ENCODE data around the gene IAPP.

Gene IAPP

GRCh38 chr12:21336656-21337055 lies 36.0 kb upstream of the IAPP start:
- TF ChIP-seq CTCF (conservative IDR thresholded peaks at IDR 0.05; ENCODE audit: low read length) (no peak), EZH2phosphoT487 (IDR thresholded peaks at IDR 0.05; ENCODE audit: borderline replicate concordance) (no peak)
- Histone ChIP-seq H4K20me1 (ENCODE audit: insufficient read depth, low read length, poor library complexity, severe bottlenecking) (no peaks in the 10 kb centered on the region), H2AFZ (ENCODE audit: low read length) (no peak overlapping the region), H3K27me3 (ENCODE audit: insufficient read depth, low read length, poor library complexity, severe bottlenecking) (no peaks in the 10 kb centered on the region), H3F3A (ENCODE audit: low read depth) (no peaks in the 10 kb centered on the region), H3K79me2 (ENCODE audit: insufficient read depth, low read length) (no peaks in the 10 kb centered on the region), H3K4me2 (ENCODE audit: low read depth, low read length, poor library complexity, severe bottlenecking) (no peak overlapping the region), H3K36me3 (ENCODE audit: insufficient read depth, low read length) (no peaks in the 10 kb centered on the region), H3K4me1 (ENCODE audit: insufficient read depth, low read length, poor library complexity, severe bottlenecking) (no peaks in the 10 kb centered on the region), H3K4me3 (ENCODE audit: low read length, poor library complexity, severe bottlenecking) (no peak overlapping the region), H3K9ac (ENCODE audit: low read depth, low read length, poor library complexity, severe bottlenecking) (no peak overlapping the region), H3K9me2 (replicated peaks; ENCODE audit: low read depth, low read length) (no peaks in the 10 kb centered on the region), H3K9me3 (ENCODE audit: insufficient read depth, low read depth, low read length) (no peaks in the 10 kb centered on the region)

- H2AFZ ChIP-seq (ENCODE audit: low read length): no peak overlapping the region
- no peak for TF ChIP-seq EZH2phosphoT487 (IDR thresholded peaks at IDR 0.05; ENCODE audit: borderline replicate concordance)
- TF ChIP-seq CTCF (conservative IDR thresholded peaks at IDR 0.05; ENCODE audit: low read length): no peak
- no peaks in the 10 kb centered on the region for H3K9me3 ChIP-seq (ENCODE audit: insufficient read depth, low read depth, low read length)
- H3K4me1 ChIP-seq (ENCODE audit: insufficient read depth, low read length, poor library complexity, severe bottlenecking): no peaks in the 10 kb centered on the region
- H3K4me2 ChIP-seq (ENCODE audit: low read depth, low read length, poor library complexity, severe bottlenecking): no peak overlapping the region
- no peaks in the 10 kb centered on the region for H3K27me3 ChIP-seq (ENCODE audit: insufficient read depth, low read length, poor library complexity, severe bottlenecking)
- no peaks in the 10 kb centered on the region for H3K79me2 ChIP-seq (ENCODE audit: insufficient read depth, low read length)
- H4K20me1 ChIP-seq (ENCODE audit: insufficient read depth, low read length, poor library complexity, severe bottlenecking): no peaks in the 10 kb centered on the region
- H3K36me3 ChIP-seq (ENCODE audit: insufficient read depth, low read length): no peaks in the 10 kb centered on the region
- no peak overlapping the region for H3K9ac ChIP-seq (ENCODE audit: low read depth, low read length, poor library complexity, severe bottlenecking)
- no peaks in the 10 kb centered on the region for H3K9me2 ChIP-seq (replicated peaks; ENCODE audit: low read depth, low read length)
- H3K4me3 ChIP-seq (ENCODE audit: low read length, poor library complexity, severe bottlenecking): no peak overlapping the region
- no peaks in the 10 kb centered on the region for H3F3A ChIP-seq (ENCODE audit: low read depth)
Measured at GRCh38 chr12:21337453-21337852, 35.2 kb upstream of the IAPP start.

- no peak overlapping the region for H3K4me2 ChIP-seq (ENCODE audit: low read depth, low read length, poor library complexity, severe bottlenecking)
- H3K4me1 ChIP-seq (ENCODE audit: insufficient read depth, low read length, poor library complexity, severe bottlenecking): no peaks in the 10 kb centered on the region
- no peaks in the 10 kb centered on the region for H3K27me3 ChIP-seq (ENCODE audit: insufficient read depth, low read length, poor library complexity, severe bottlenecking)
- H3K4me3 ChIP-seq (ENCODE audit: low read length, poor library complexity, severe bottlenecking): no peak overlapping the region
- H3K79me2 ChIP-seq (ENCODE audit: insufficient read depth, low read length): no peaks in the 10 kb centered on the region
- H3K9ac ChIP-seq (ENCODE audit: low read depth, low read length, poor library complexity, severe bottlenecking): no peak overlapping the region
- H2AFZ ChIP-seq (ENCODE audit: low read length): no peak overlapping the region
- TF ChIP-seq EZH2phosphoT487 (IDR thresholded peaks at IDR 0.05; ENCODE audit: borderline replicate concordance) (no peak), CTCF (conservative IDR thresholded peaks at IDR 0.05; ENCODE audit: low read length) (no peak)
- no peaks in the 10 kb centered on the region for H3F3A ChIP-seq (ENCODE audit: low read depth)
- no peaks in the 10 kb centered on the region for H4K20me1 ChIP-seq (ENCODE audit: insufficient read depth, low read length, poor library complexity, severe bottlenecking)
- no peaks in the 10 kb centered on the region for H3K9me2 ChIP-seq (replicated peaks; ENCODE audit: low read depth, low read length)
- H3K36me3 ChIP-seq (ENCODE audit: insufficient read depth, low read length): no peaks in the 10 kb centered on the region
- H3K9me3 ChIP-seq (ENCODE audit: insufficient read depth, low read depth, low read length): no peaks in the 10 kb centered on the region
Measured at GRCh38 chr12:21337959-21338744, 34.5 kb upstream of the IAPP start.

Measured in Loucy (cell line).